NCI-H146 (cell line): ENCODE results near the gene ISM1.
A peak's percentile ranks its signal among the peaks of the same experiment; 100 is the strongest.
"Not testable (repeated sequence)": the region's sequence is repeated elsewhere in the genome, so short reads cannot be mapped to it uniquely, and the experiment has no call there.

ENCODE experiments used
- DNase-seq: peaks from one replicate; lab custom pipeline; 2025; lab: John Stamatoyannopoulos, UW

Gene ISM1

GRCh38 chr20:13221673-13222318 lies 722 bp downstream of the ISM1 start:
- DNase-seq, result peak; percentile 63

GRCh38 chr20:13222319-13222716 lies 1.2 kb downstream of the ISM1 start:
- no peak for DNase-seq

GRCh38 chr20:13223736-13224520 lies 2.9 kb downstream of the ISM1 start:
- no peak for DNase-seq

GRCh38 chr20:13226367-13226766 lies 5.3 kb downstream of the ISM1 start:
- DNase-seq, result no peak

GRCh38 chr20:13228771-13229170 lies 7.7 kb downstream of the ISM1 start:
- DNase-seq, result no peak

- no peak for DNase-seq
Measured at GRCh38 chr20:13229538-13229937, 8.5 kb downstream of the ISM1 start.

GRCh38 chr20:13231031-13231752 lies 10.1 kb downstream of the ISM1 start:
- DNase-seq, result no peak

- no peak for DNase-seq
Measured at GRCh38 chr20:13232999-13233398, 11.9 kb downstream of the ISM1 start.

GRCh38 chr20:13234961-13235360 lies 13.9 kb downstream of the ISM1 start:
- DNase-seq, result no peak

GRCh38 chr20:13236360-13236759 lies 15.3 kb downstream of the ISM1 start:
- DNase-seq, result not testable (repeated sequence)

- DNase-seq, result no peak
Measured at GRCh38 chr20:13236990-13237720, 16.1 kb downstream of the ISM1 start.

GRCh38 chr20:13238001-13238653 lies 17.1 kb downstream of the ISM1 start:
- DNase-seq, result no peak

- no peak for DNase-seq
Measured at GRCh38 chr20:13243826-13244376, 22.8 kb downstream of the ISM1 start.

GRCh38 chr20:13245250-13245723 lies 24.2 kb downstream of the ISM1 start:
- DNase-seq, result no peak

GRCh38 chr20:13249118-13249797 lies 28.2 kb downstream of the ISM1 start:
- no peak for DNase-seq

- DNase-seq, result no peak
Measured at GRCh38 chr20:13249798-13250170, 28.7 kb downstream of the ISM1 start.

- no peak for DNase-seq
Measured at GRCh38 chr20:13250251-13250650, 29.2 kb downstream of the ISM1 start.

- no peak for DNase-seq
Measured at GRCh38 chr20:13251106-13251903, 30.2 kb downstream of the ISM1 start.

- DNase-seq, result no peak
Measured at GRCh38 chr20:13251904-13252297, 30.8 kb downstream of the ISM1 start.

GRCh38 chr20:13255356-13255755 lies 34.3 kb downstream of the ISM1 start:
- DNase-seq, result no peak
